Astrocyte (in vitro differentiated cells and primary cell): ENCODE results near the gene CMTM8. TPM values are rescaled to one million over a fixed set of nuclear protein-coding genes. Genes with fewer than 3 reads are reported as not detected.

ENCODE experiments used
- DNase-seq: peaks from one replicate; pipeline ENCODE4 v3.0.0-alpha.2; 2010; ENCODE audit warnings: low read depth
- FAIRE-seq: peaks from 2 replicates; lab custom pipeline; 2011; peaks lifted over from hg19 to GRCh38; lab: Jason Lieb, UNC
- H2AFZ ChIP-seq: 2 replicates; pipeline ENCODE4 v1.6.0; 2012; ENCODE audit warnings: low read depth, low read length, inconsistent platforms
- H3K27ac ChIP-seq: 2 replicates; pipeline ENCODE4 v1.5.1; 2011; ENCODE audit warnings: low read depth, low read length, inconsistent platforms
- H3K27me3 ChIP-seq: 2 replicates; pipeline ENCODE4 v1.6.0; 2011; ENCODE audit warnings: low read length, inconsistent platforms; ENCODE audit not compliant: insufficient read depth
- H3K36me3 ChIP-seq: 2 replicates; pipeline ENCODE4 v1.5.1; 2011; ENCODE audit warnings: low read length, inconsistent platforms; ENCODE audit not compliant: insufficient read depth
- H3K4me1 ChIP-seq: 2 replicates; pipeline ENCODE4 v1.5.1; 2011; ENCODE audit warnings: low read length, inconsistent platforms; ENCODE audit not compliant: insufficient read depth
- H3K4me2 ChIP-seq: 2 replicates; pipeline ENCODE4 v1.6.0; 2012; ENCODE audit warnings: low read length, inconsistent platforms
- H3K4me3 ChIP-seq: 2 replicates; pipeline ENCODE4 v1.5.1; 2011; ENCODE audit warnings: low read depth, mild to moderate bottlenecking, low read length, inconsistent platforms; ENCODE audit not compliant: insufficient read depth
- H3K79me2 ChIP-seq: 2 replicates; pipeline ENCODE4 v1.6.0; 2012; ENCODE audit warnings: mild to moderate bottlenecking, low read length, inconsistent platforms; ENCODE audit not compliant: insufficient read depth
- H3K9ac ChIP-seq: 2 replicates; pipeline ENCODE4 v1.6.0; 2012; ENCODE audit warnings: mild to moderate bottlenecking, low read length, inconsistent platforms
- H3K9me3 ChIP-seq: 2 replicates; pipeline ENCODE4 v1.5.1; 2012; ENCODE audit warnings: low read depth, mild to moderate bottlenecking, low read length, inconsistent platforms; ENCODE audit not compliant: insufficient read depth
- H4K20me1 ChIP-seq: 2 replicates; pipeline ENCODE4 v1.6.0; 2012; ENCODE audit warnings: low read length, inconsistent platforms; ENCODE audit not compliant: insufficient read depth
- H3K27ac Mint-ChIP-seq: one replicate; pipeline ENCODE4 v1.8.0; 2021; ENCODE audit warnings: mild to moderate bottlenecking, mixed read lengths; ENCODE audit not compliant: unreplicated experiment
- H3K27me3 Mint-ChIP-seq: one replicate; pipeline ENCODE4 v1.8.0; 2021; ENCODE audit warnings: low read depth, mixed read lengths; ENCODE audit not compliant: unreplicated experiment
- H3K36me3 Mint-ChIP-seq: one replicate; pipeline ENCODE4 v1.8.0; 2021; ENCODE audit warnings: low read depth, mixed read lengths; ENCODE audit not compliant: unreplicated experiment
- H3K4me1 Mint-ChIP-seq: one replicate; pipeline ENCODE4 v1.8.0; 2021; ENCODE audit warnings: low read depth, mixed read lengths; ENCODE audit not compliant: unreplicated experiment
- H3K4me3 Mint-ChIP-seq: one replicate; pipeline ENCODE4 v1.8.0; 2021; ENCODE audit warnings: mild to moderate bottlenecking, moderate library complexity, mixed read lengths; ENCODE audit not compliant: unreplicated experiment
- H3K9me3 Mint-ChIP-seq: one replicate; pipeline ENCODE4 v1.8.0; 2021; ENCODE audit warnings: mild to moderate bottlenecking, mixed read lengths; ENCODE audit not compliant: unreplicated experiment
- EZH2 ChIP-seq: IDR thresholded peaks from 2 replicates; pipeline ENCODE4 v1.6.1; 2012; ENCODE audit warnings: mild to moderate bottlenecking, low read length, inconsistent platforms; ENCODE audit not compliant: insufficient read depth
- total RNA-seq: library from RNA; stranded (reverse); gene quantifications from 2 replicates; pipeline ENCODE4 v1.2.1, GENCODE V29; 2021
- TF ChIP-seq, protein P1 (sequence below): IDR thresholded peaks from 2 replicates; pipeline ENCODE4 v1.5.1; 2011; ENCODE audit warnings: low read depth, mild to moderate bottlenecking, inconsistent platforms, low read length, moderate library complexity; ENCODE audit not compliant: insufficient read depth

The CMTM8 gene
- total RNA-seq, 1 donor from 2014 or later, result 1.6 TPM

DNA sequence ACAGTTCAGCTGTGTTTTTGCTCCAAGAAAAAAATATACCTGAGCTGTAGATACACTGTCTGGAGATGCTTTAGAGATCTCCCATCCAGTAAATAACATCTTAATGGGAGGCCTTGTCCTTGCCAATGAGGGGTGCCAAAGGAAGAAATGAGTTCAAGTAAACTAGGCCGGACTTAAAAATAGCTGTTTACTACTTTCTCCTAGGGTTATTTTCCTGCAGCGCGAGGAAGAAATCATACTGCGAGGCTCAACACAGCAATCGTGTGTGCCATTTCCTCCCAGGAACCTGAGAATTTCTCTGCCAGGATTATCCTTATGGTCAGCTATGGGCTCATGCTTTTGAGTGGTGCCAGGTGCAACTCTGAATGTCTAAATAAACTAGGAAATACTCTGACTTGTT, 71.9 kb downstream of the CMTM8 start:
- Histone ChIP-seq H2AFZ (no peak overlapping the region), H3K27me3 (peaks cover 2% of the 10 kb centered on the region), H3K9me3 (no peaks in the 10 kb centered on the region), H4K20me1 (no peaks in the 10 kb centered on the region), H3K27ac (no peak overlapping the region), H3K4me2 (no peak overlapping the region), H3K79me2 (no peaks in the 10 kb centered on the region), H3K9ac (no peak overlapping the region), H3K4me1 (peaks cover 6% of the 10 kb centered on the region), H3K36me3 (no peaks in the 10 kb centered on the region), H3K4me3 (no peak overlapping the region)
- FAIRE-seq (no peak), DNase-seq (no peak)
- H3K27me3 Mint-ChIP-seq, result no peaks in the 10 kb centered on the region
- no peak overlapping the region for H3K27ac Mint-ChIP-seq
- peaks cover 8% of the 10 kb centered on the region for H3K4me1 Mint-ChIP-seq
- no peaks in the 10 kb centered on the region for H3K36me3 Mint-ChIP-seq
- TF ChIP-seq EZH2, result no peak
- TF ChIP-seq, protein P1, sequence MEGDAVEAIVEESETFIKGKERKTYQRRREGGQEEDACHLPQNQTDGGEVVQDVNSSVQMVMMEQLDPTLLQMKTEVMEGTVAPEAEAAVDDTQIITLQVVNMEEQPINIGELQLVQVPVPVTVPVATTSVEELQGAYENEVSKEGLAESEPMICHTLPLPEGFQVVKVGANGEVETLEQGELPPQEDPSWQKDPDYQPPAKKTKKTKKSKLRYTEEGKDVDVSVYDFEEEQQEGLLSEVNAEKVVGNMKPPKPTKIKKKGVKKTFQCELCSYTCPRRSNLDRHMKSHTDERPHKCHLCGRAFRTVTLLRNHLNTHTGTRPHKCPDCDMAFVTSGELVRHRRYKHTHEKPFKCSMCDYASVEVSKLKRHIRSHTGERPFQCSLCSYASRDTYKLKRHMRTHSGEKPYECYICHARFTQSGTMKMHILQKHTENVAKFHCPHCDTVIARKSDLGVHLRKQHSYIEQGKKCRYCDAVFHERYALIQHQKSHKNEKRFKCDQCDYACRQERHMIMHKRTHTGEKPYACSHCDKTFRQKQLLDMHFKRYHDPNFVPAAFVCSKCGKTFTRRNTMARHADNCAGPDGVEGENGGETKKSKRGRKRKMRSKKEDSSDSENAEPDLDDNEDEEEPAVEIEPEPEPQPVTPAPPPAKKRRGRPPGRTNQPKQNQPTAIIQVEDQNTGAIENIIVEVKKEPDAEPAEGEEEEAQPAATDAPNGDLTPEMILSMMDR, result no peak
- H3K9me3 Mint-ChIP-seq, result peaks cover 3% of the 10 kb centered on the region
- no peak overlapping the region for H3K4me3 Mint-ChIP-seq

DNA sequence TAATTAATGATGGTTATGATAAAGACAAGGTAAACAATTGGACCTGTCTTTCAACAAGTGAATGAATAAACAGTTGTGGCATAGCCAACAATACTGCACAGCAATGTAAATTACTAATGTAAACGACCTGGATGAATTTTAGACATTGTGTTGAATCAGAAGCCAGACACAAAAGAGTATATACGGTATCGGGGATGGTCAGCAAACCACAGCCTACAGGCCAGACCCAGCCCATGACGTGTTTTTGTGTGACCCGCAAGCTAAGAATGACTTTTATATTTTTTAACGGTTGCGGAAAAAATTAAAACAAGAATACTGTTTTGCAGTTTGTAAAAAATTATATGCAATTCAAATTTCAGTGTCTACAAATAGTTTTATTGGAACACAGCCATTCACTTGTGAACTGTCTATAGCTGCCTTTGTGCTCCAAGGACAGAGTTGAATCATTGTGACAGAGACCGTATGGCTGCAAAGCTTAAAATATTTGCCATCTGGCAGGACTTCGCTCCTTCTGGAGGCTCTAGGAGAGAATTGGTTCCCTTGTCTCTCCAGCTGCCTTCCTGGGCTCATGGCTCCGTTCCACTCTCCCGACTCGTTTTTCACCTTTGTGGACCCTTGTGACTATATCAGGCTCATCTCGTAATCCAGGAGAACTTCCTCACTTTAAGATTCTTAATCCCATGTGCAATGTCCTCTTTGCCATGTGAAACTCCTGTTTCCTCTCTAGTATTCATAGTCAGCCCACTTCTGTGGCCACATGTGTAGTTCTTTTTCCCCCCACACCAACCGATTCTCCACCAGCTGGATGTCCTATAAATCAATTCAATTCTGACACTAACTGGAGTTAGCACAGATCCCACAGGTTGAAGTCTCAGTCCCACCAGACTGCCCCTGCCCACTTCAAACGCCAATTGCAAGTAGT, 72.7 kb downstream of the CMTM8 start:
- Mint-ChIP-seq H3K4me3 (no peak overlapping the region), H3K27ac (no peak overlapping the region), H3K36me3 (no peaks in the 10 kb centered on the region), H3K4me1 (peaks cover 8% of the 10 kb centered on the region), H3K9me3 (no peaks in the 10 kb centered on the region), H3K27me3 (no peaks in the 10 kb centered on the region)
- no peak overlapping the region for H3K4me3 ChIP-seq
- TF ChIP-seq, protein P1, result no peak
- no peak for TF ChIP-seq EZH2
- DNase-seq, result no peak
- no peaks in the 10 kb centered on the region for H3K79me2 ChIP-seq
- no peak overlapping the region for H3K27ac ChIP-seq
- no peaks in the 10 kb centered on the region for H4K20me1 ChIP-seq
- peaks cover 6% of the 10 kb centered on the region for H3K4me1 ChIP-seq
- H2AFZ ChIP-seq, result no peak overlapping the region
- no peak for FAIRE-seq
- no peak overlapping the region for H3K9ac ChIP-seq
- H3K36me3 ChIP-seq, result no peaks in the 10 kb centered on the region
- no peak overlapping the region for H3K4me2 ChIP-seq
- H3K9me3 ChIP-seq, result no peaks in the 10 kb centered on the region
- peaks cover 2% of the 10 kb centered on the region for H3K27me3 ChIP-seq

DNA sequence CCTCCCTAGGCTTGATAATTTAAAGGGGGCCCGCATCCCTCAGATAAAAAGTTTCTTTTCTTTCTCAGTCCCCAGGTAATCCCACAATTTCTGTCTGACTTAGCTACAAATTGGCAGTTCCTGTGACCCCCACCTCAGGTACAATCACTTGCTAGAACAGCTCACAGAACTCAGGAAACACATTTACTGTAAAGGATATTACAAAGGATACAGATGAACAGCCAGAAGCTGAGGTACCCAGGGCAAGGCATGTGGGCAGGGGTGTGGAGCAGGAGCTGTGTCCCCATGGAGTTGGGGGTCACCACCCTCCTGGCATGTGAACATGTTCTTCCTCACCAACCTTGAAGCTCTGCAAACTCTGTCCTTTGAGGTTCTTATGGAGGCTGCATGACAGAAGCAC, 73.8 kb downstream of the CMTM8 start:
- H3K27ac Mint-ChIP-seq, result no peak overlapping the region
- peaks cover 6% of the 10 kb centered on the region for H3K4me1 ChIP-seq

More for the DNA sequence above, 73.8 kb downstream of the CMTM8 start:
- no peak for DNase-seq
- Histone ChIP-seq H3K4me3 (no peak overlapping the region), H3K36me3 (no peaks in the 10 kb centered on the region), H3K9me3 (no peaks in the 10 kb centered on the region), H3K9ac (no peak overlapping the region), H2AFZ (no peak overlapping the region), H3K79me2 (no peaks in the 10 kb centered on the region), H3K27me3 (peaks cover 2% of the 10 kb centered on the region), H4K20me1 (no peaks in the 10 kb centered on the region), H3K27ac (no peak overlapping the region), H3K4me2 (no peak overlapping the region)
- no peak for FAIRE-seq
- TF ChIP-seq, protein P1, result no peak
- TF ChIP-seq EZH2, result no peak
- Mint-ChIP-seq H3K9me3 (no peaks in the 10 kb centered on the region), H3K27me3 (no peaks in the 10 kb centered on the region), H3K4me3 (no peak overlapping the region), H3K4me1 (peaks cover 8% of the 10 kb centered on the region), H3K36me3 (no peaks in the 10 kb centered on the region)
